OCI-LY3 (cell line): ENCODE measurements around the gene CIAPIN1.
A peak's percentile ranks its signal among the peaks of the same experiment; 100 is the strongest.
"Not testable (repeated sequence)": the region's sequence is repeated elsewhere in the genome, so short reads cannot be mapped to it uniquely, and the experiment has no call there.

Experiments
- H2AFZ ChIP-seq: fragments of 200-600, 300-600 bp; shearing (Covaris generic); 2 replicates; pipeline ENCODE4 v1.6.0; 2014; ENCODE audit warnings: antibody characterized with exemption, low read depth, low read length
- H3K27ac ChIP-seq: fragments of 200-600, 300-600 bp; sonication (generic); 2 replicates; pipeline ENCODE4 v1.5.1; 2014; ENCODE audit warnings: mild to moderate bottlenecking, low read length, moderate library complexity, mixed read lengths
- H3K27me3 ChIP-seq: fragments of 200-600, 300-600 bp; sonication (generic); 2 replicates; pipeline ENCODE4 v1.6.1; 2014; ENCODE audit warnings: low read depth, low read length, mixed read lengths
- H3K36me3 ChIP-seq: fragments of 200-600, 300-600 bp; sonication (generic); replicated peaks from 2 replicates; pipeline ENCODE3; 2014; ENCODE audit warnings: low read depth, low read length, mixed read lengths
- H3K4me1 ChIP-seq: fragments of 300-600, 200-600 bp; sonication (generic); 2 replicates; pipeline ENCODE4 v1.6.1; 2014; ENCODE audit warnings: low read length, mixed read lengths
- H3K4me2 ChIP-seq: fragments of 200-600, 300-600 bp; sonication (generic); 2 replicates; pipeline ENCODE4 v1.6.1; 2014; ENCODE audit warnings: low read length, mixed read lengths
- H3K4me3 ChIP-seq: fragments of 300-600, 200-600 bp; sonication (generic); 2 replicates; pipeline ENCODE4 v1.5.1; 2014; ENCODE audit warnings: antibody characterized with exemption, mild to moderate bottlenecking, low read length, moderate library complexity
- H3K79me2 ChIP-seq: fragments of 300-600, 200-600 bp; shearing (Covaris generic); 2 replicates; pipeline ENCODE4 v1.6.1; 2014; ENCODE audit warnings: mild to moderate bottlenecking, low read length, mixed read lengths
- H3K9ac ChIP-seq: fragments of 300-600, 200-600 bp; shearing (Covaris generic); 2 replicates; pipeline ENCODE4 v1.6.0; 2014; ENCODE audit warnings: mild to moderate bottlenecking, low read length, moderate library complexity
- H3K9me3 ChIP-seq: fragments of 200-600, 300-600 bp; shearing (Covaris generic); 2 replicates; pipeline ENCODE4 v1.6.1; 2014; ENCODE audit warnings: low read length, mixed read lengths; ENCODE audit not compliant: insufficient read depth
- H4K20me1 ChIP-seq: fragments of 200-600, 300-600 bp; sonication (generic); 2 replicates; pipeline ENCODE4 v1.6.1; 2016; ENCODE audit warnings: low read length, mixed read lengths; ENCODE audit not compliant: insufficient read depth
- EZH2phosphoT487 ChIP-seq: fragments of 200-600 bp; shearing (Covaris generic); IDR thresholded peaks from 2 replicates; pipeline ENCODE4 v1.6.1; 2018; ENCODE audit warnings: antibody characterized with exemption, mixed run types, low read depth
- TF ChIP-seq, protein P1 (sequence below): fragments of 200-600, 300-600 bp; sonication (generic); IDR thresholded peaks from 2 replicates; pipeline ENCODE4 v1.5.1; 2014; ENCODE audit warnings: antibody characterized with exemption, low read length, low read depth

CIAPIN1 gene

DNA sequence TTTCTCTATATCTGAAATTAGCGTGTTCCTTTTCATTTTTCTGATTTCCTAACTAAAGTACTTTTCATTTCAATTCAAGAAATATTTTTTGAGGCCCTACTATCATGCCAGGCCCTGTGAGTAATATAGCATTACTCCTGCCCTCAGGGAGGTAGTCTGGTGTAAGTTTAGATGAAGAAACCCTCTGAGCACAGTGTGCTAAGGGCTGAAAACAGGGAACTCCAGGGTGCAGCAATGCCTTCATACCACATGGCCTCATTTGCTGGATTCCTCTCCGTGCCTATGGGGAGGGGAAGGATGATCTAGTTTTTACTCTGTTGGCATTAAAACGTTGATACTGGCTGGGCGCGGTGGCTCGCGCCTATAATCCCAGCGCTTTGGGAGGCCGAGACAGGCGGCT, 4.8 kb upstream of the CIAPIN1 start:
- H3K27ac ChIP-seq, result no peak overlapping the region
- H3K27me3 ChIP-seq, result no peaks in the 10 kb centered on the region
- TF ChIP-seq, protein P1, sequence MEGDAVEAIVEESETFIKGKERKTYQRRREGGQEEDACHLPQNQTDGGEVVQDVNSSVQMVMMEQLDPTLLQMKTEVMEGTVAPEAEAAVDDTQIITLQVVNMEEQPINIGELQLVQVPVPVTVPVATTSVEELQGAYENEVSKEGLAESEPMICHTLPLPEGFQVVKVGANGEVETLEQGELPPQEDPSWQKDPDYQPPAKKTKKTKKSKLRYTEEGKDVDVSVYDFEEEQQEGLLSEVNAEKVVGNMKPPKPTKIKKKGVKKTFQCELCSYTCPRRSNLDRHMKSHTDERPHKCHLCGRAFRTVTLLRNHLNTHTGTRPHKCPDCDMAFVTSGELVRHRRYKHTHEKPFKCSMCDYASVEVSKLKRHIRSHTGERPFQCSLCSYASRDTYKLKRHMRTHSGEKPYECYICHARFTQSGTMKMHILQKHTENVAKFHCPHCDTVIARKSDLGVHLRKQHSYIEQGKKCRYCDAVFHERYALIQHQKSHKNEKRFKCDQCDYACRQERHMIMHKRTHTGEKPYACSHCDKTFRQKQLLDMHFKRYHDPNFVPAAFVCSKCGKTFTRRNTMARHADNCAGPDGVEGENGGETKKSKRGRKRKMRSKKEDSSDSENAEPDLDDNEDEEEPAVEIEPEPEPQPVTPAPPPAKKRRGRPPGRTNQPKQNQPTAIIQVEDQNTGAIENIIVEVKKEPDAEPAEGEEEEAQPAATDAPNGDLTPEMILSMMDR, result no peak
- no peak for TF ChIP-seq EZH2phosphoT487
- H3K79me2 ChIP-seq, result peaks cover 13% of the 10 kb centered on the region
- H3K9me3 ChIP-seq, result no peaks in the 10 kb centered on the region
- peaks cover 4% of the 10 kb centered on the region for H3K4me1 ChIP-seq
- H3K36me3 ChIP-seq, result peaks cover 28% of the 10 kb centered on the region
- no peak overlapping the region for H3K4me3 ChIP-seq
- H3K9ac ChIP-seq, result no peak overlapping the region
- H3K4me2 ChIP-seq, result no peak overlapping the region
- H4K20me1 ChIP-seq, result no peaks in the 10 kb centered on the region
- no peak overlapping the region for H2AFZ ChIP-seq

DNA sequence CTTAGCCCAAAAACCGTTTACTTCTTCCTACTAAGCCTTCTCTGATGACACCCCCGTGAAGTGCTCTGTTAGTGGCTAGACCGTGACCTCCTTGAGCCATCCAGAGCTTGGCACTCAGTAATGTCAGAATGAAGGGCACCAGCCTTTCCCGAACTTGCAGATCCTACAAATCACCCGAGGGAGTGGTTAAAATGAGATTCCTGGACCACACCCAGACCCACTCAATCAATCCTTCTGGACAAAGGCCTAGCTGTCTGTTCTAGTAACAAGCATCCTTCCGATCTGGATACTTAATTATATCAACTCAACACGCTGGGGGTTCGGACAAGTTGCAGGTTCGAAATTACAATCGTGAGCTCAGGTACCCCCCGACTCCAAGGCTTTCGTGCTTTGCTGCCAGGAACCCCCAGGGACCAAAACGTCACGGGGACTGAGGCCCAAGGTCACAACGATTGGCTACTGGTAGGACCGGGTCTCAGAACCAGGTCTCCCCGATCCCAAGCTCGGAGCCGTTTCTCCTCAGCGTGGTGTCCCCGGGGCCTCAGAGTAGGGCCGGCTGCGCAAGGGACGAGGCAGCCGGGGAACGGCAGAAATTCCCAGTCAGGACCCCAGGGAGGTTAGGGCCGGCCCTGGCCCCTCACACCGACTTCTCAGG, 527 bp downstream of the CIAPIN1 start:
- TF ChIP-seq EZH2phosphoT487, result no peak
- TF ChIP-seq, protein P1, result no peak
- H3K4me3 ChIP-seq, result peak overlapping the region; percentile 91
- H3K36me3 ChIP-seq, result peaks cover under 1% of the 10 kb centered on the region
- H3K27me3 ChIP-seq, result no peaks in the 10 kb centered on the region
- H4K20me1 ChIP-seq, result 0 out of 2 replicates have a peak, but pooled peaks cover 4% of the 10 kb centered on the region
- peak overlapping the region; percentile 84 for H3K4me2 ChIP-seq
- H3K9me3 ChIP-seq, result no peaks in the 10 kb centered on the region
- H3K9ac ChIP-seq, result peak overlapping the region; percentile 92
- H3K27ac ChIP-seq, result peak overlapping the region; percentile 45
- peaks cover 14% of the 10 kb centered on the region for H3K4me1 ChIP-seq
- peaks cover 51% of the 10 kb centered on the region for H3K79me2 ChIP-seq
- H2AFZ ChIP-seq, result no peak overlapping the region

DNA sequence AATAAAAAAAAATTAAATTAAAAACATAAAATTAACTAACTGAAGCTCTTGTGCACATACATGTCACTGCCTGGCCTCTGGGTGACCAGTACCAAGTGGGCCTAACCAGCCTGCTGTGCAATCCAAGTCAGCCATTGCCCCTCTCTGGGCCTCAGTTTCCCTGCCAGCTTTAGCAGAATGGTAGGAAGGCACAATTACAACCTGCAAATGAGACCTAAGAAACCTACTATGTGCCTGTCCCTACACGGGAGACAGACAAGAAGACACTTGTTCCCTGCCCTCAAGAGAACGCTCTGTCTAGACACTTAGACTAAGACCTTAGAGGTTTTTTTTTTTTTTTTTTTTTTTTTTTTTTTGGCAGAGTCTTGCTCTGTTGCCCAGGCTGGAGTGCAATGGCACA, 1.7 kb downstream of the CIAPIN1 start:
- H3K9ac ChIP-seq, result no peak overlapping the region
- no peaks in the 10 kb centered on the region for H3K27me3 ChIP-seq
- H3K79me2 ChIP-seq, result peaks cover 51% of the 10 kb centered on the region

DNA sequence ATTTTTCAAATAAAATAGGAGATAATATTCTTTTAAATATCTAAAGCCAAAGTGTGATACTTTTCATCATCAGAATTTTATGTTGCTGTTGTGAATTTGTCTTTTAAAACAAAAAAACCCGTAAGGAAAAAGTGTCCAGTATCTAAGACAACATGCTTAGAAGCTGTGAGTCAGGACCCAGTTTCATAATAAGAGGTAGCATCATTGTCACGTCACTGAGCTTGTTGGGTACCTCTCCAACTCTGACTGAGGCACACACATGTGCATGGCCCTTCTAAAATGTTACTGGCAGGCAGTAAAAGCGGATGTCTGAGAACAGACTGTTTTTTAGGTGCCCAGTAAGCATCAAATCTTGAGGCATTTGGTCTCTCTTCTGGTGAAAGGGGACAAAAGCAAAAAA, 2.5 kb downstream of the CIAPIN1 start:
- H3K9ac ChIP-seq, result no peak overlapping the region
- no peaks in the 10 kb centered on the region for H3K9me3 ChIP-seq
- peaks cover 14% of the 10 kb centered on the region for H3K4me1 ChIP-seq
- no peak overlapping the region for H3K4me2 ChIP-seq
- no peak overlapping the region for H3K4me3 ChIP-seq
- H3K27me3 ChIP-seq, result no peaks in the 10 kb centered on the region
- no peak overlapping the region for H3K27ac ChIP-seq
- peaks cover 51% of the 10 kb centered on the region for H3K79me2 ChIP-seq
- no peak overlapping the region for H2AFZ ChIP-seq
- TF ChIP-seq, protein P1, result no peak
- no peak for TF ChIP-seq EZH2phosphoT487
- peaks cover 7% of the 10 kb centered on the region for H3K36me3 ChIP-seq
- 0 out of 2 replicates have a peak, but pooled peaks cover 4% of the 10 kb centered on the region for H4K20me1 ChIP-seq

More for the DNA sequence above, 1.7 kb downstream of the CIAPIN1 start:
- H3K9me3 ChIP-seq, result no peaks in the 10 kb centered on the region
- TF ChIP-seq EZH2phosphoT487, result no peak
- TF ChIP-seq, protein P1, result no peak
- no peak overlapping the region for H3K4me3 ChIP-seq
- peaks cover 6% of the 10 kb centered on the region for H3K36me3 ChIP-seq
- H3K4me1 ChIP-seq, result peaks cover 14% of the 10 kb centered on the region
- 0 out of 2 replicates have a peak, but pooled peaks cover 4% of the 10 kb centered on the region for H4K20me1 ChIP-seq
- no peak overlapping the region for H3K27ac ChIP-seq
- H2AFZ ChIP-seq, result no peak overlapping the region
- H3K4me2 ChIP-seq, result no peak overlapping the region

DNA sequence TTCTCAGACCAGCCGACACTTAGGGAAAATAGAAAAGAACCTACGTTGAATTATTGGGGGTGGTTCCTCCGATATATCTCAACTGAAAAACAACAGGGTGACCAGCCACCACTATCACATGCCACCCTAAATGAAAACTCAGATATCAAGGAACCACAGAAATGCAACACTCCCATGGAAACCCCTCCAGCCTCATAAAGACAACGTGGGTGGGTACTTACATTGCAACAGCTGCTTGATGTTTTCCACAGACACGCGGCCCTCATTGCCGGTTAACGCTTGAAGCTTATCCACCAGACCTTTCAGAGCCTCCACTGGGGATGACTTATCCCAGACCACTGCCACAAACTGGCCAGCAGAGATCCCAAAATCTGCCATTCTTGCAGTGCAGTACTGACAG, 6.6 kb downstream of the CIAPIN1 start:
- not testable (repeated sequence) for H4K20me1 ChIP-seq, H3K27me3 ChIP-seq, H3K4me2 ChIP-seq, H3K4me3 ChIP-seq, H3K27ac ChIP-seq, H3K9ac ChIP-seq, H2AFZ ChIP-seq, H3K9me3 ChIP-seq, H3K4me1 ChIP-seq
- Histone ChIP-seq H3K79me2 (peaks cover 23% of the 10 kb centered on the region), H3K36me3 (peaks cover 15% of the 10 kb centered on the region)

DNA sequence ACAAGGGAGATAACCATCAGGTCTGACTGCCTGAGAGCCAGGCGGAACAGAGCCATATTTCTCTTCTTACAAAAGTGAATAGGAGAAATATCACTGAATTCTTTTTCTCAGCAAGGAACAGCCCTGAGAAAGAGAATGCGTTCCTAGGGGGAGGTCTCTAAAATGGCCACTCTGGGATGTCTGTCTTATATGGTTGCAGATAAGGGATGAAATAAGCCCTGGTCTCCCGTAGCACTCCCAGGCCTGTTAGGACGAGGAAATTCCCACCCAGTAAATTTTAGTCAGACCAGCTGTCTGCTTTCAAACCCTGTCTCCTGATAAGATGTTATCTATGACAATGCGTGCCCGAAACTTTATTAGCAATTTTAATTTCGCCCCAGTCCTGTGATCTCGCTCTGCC, 7.2 kb downstream of the CIAPIN1 start:
- not testable (repeated sequence) for H3K4me3 ChIP-seq, H3K9me3 ChIP-seq, H2AFZ ChIP-seq, H3K4me1 ChIP-seq, H4K20me1 ChIP-seq, H3K27me3 ChIP-seq, H3K27ac ChIP-seq, H3K4me2 ChIP-seq, H3K9ac ChIP-seq
- peaks cover 17% of the 10 kb centered on the region for H3K79me2 ChIP-seq
- H3K36me3 ChIP-seq, result peaks cover 18% of the 10 kb centered on the region
